Measurements from ENCODE around the gene RNF220. TPM values are rescaled to one million over a fixed set of nuclear protein-coding genes. Genes with fewer than 3 reads are reported as not detected.

RNF220 gene
- total RNA-seq, 2 donors from 2014 or later: 121 to 125 TPM

DNA sequence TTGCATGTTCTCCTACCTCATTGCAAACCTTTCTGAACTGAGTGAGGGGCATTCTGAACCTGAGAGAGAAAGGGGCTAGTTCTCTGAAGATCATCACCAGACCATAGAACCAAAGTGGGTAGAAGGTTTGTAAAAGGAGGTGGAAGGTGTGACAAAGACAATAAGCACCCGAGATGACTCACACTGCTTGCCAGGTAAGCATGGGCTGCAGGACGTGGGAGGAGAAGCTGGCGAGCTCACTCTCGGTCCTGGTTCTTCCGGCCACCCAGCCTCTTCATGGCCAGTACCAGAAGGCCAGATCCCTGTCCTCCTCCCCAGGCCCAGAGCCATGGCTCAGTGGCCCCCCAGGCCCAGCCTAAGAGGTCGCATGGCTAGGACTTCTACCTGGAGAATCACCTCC, 140.9 kb downstream of the RNF220 start:
- H3K4me1 ChIP-seq (ENCODE audit: control insufficient read depth in 1 of 2, low read depth in 2 of 2): no peaks in the 10 kb centered on the region
- ATAC-seq (ENCODE audit: insufficient number of reproducible peaks, low FRiP score, low read depth): no peak
- H3K4me3 ChIP-seq: no peak overlapping the region
- no peaks in the 10 kb centered on the region for H3K9me3 ChIP-seq
- no peaks in the 10 kb centered on the region for H3K27me3 ChIP-seq (replicated peaks; ENCODE audit: insufficient read depth)
- no peak for TF ChIP-seq CTCF (IDR thresholded peaks at IDR 0.05)
- H3K36me3 ChIP-seq: no peaks in the 10 kb centered on the region
- no peak overlapping the region for H3K27ac ChIP-seq
- DNase-seq (ENCODE audit: low spot score): no peak

GRCh38 chr1:44546403-44547053, 141.5 kb downstream of the RNF220 start:
- Histone ChIP-seq H3K27me3 (replicated peaks; ENCODE audit: insufficient read depth) (no peaks in the 10 kb centered on the region), H3K36me3 (no peaks in the 10 kb centered on the region), H3K27ac (no peak overlapping the region), H3K4me1 (ENCODE audit: control insufficient read depth in 1 of 2, low read depth in 2 of 2) (no peaks in the 10 kb centered on the region), H3K4me3 (no peak overlapping the region), H3K9me3 (no peaks in the 10 kb centered on the region)
- DNase-seq (ENCODE audit: low spot score): no peak
- no peak for TF ChIP-seq CTCF (IDR thresholded peaks at IDR 0.05)
- ATAC-seq (ENCODE audit: insufficient number of reproducible peaks, low FRiP score, low read depth): no peak

- no peaks in the 10 kb centered on the region for H3K4me1 ChIP-seq (ENCODE audit: control insufficient read depth in 1 of 2, low read depth in 2 of 2)
- H3K27ac ChIP-seq: no peak overlapping the region
- no peak for DNase-seq (ENCODE audit: low spot score)
- H3K27me3 ChIP-seq (replicated peaks; ENCODE audit: insufficient read depth): no peaks in the 10 kb centered on the region
- H3K4me3 ChIP-seq: no peak overlapping the region
- no peaks in the 10 kb centered on the region for H3K36me3 ChIP-seq
- ATAC-seq (ENCODE audit: insufficient number of reproducible peaks, low FRiP score, low read depth): no peak
- no peak for TF ChIP-seq CTCF (IDR thresholded peaks at IDR 0.05)
- H3K9me3 ChIP-seq: no peaks in the 10 kb centered on the region
Observed at GRCh38 chr1:44547361-44547760, 142.3 kb downstream of the RNF220 start.

DNA sequence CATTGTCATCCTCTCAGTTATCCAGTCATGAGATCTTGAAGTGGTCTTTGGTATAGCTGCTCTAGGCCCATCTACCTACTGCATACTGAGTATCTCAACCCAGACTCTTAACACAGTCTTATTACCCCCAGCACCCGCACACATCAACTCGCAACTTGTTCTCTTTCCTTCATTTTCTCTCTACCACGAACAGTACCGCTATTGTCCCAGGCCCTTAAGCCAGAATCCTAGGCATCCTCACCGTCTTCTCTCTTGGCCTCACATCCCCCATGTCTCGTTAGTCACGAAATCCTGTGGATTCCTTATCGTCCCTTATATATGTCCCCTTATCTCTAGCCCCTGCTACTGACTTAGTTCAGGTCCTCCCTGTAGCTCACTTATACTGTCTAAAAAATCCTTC, 142.8 kb downstream of the RNF220 start:
- Histone ChIP-seq H3K27me3 (replicated peaks; ENCODE audit: insufficient read depth) (no peaks in the 10 kb centered on the region), H3K36me3 (no peaks in the 10 kb centered on the region), H3K9me3 (no peaks in the 10 kb centered on the region), H3K4me1 (ENCODE audit: control insufficient read depth in 1 of 2, low read depth in 2 of 2) (no peaks in the 10 kb centered on the region), H3K4me3 (no peak overlapping the region), H3K27ac (no peak overlapping the region)
- no peak for TF ChIP-seq CTCF (IDR thresholded peaks at IDR 0.05)
- ATAC-seq (ENCODE audit: insufficient number of reproducible peaks, low FRiP score, low read depth) (no peak), DNase-seq (ENCODE audit: low spot score) (no peak)

GRCh38 chr1:44549510-44549909, 144.5 kb downstream of the RNF220 start:
- no peak for DNase-seq (ENCODE audit: low spot score)
- no peak overlapping the region for H3K27ac ChIP-seq
- no peak for ATAC-seq (ENCODE audit: insufficient number of reproducible peaks, low FRiP score, low read depth)
- H3K36me3 ChIP-seq: no peaks in the 10 kb centered on the region
- no peaks in the 10 kb centered on the region for H3K4me1 ChIP-seq (ENCODE audit: control insufficient read depth in 1 of 2, low read depth in 2 of 2)
- H3K4me3 ChIP-seq: no peak overlapping the region
- H3K27me3 ChIP-seq (replicated peaks; ENCODE audit: insufficient read depth): no peaks in the 10 kb centered on the region
- TF ChIP-seq CTCF (IDR thresholded peaks at IDR 0.05): no peak
- H3K9me3 ChIP-seq: no peaks in the 10 kb centered on the region

Data from thoracic aorta (tissue), 2 donors.